DMS53 treated with DMSO at 0.1 percent for 48 hours (cell line): ENCODE measurements around the gene BCHE.
"Not testable (repeated sequence)": the region's sequence is repeated elsewhere in the genome, so short reads cannot be mapped to it uniquely, and the experiment has no call there.

Experiments
- DNase-seq: peaks from one replicate; lab custom pipeline; 2025; ENCODE audit not compliant: unreplicated experiment; lab: John Stamatoyannopoulos, UW

The BCHE gene

DNA sequence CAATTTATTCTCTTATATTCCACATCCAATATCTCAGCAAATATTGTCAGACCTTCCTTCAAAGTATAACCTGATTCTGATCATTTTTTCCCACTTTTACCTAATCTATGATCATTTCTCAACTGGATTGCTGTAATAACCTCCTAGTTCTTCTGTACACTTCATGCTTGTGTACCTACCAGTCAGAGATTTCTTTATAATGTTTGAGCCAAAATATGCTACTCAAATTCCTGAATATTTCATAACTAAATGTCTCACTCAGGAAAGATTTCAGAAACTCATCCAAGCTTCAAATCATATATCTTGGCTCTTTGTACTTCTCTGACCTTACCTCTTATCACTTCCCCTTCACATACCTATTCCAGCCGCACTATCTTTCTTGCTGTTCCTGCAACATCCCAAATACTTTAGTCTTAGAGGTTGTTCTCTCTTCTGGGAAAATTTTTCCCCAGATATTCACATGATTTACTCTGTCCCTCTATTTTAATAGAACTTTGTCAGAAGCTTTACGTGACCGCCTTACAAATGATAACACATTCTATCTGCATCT lies 20.0 kb downstream of the BCHE start:
- DNase-seq: no peak

DNA sequence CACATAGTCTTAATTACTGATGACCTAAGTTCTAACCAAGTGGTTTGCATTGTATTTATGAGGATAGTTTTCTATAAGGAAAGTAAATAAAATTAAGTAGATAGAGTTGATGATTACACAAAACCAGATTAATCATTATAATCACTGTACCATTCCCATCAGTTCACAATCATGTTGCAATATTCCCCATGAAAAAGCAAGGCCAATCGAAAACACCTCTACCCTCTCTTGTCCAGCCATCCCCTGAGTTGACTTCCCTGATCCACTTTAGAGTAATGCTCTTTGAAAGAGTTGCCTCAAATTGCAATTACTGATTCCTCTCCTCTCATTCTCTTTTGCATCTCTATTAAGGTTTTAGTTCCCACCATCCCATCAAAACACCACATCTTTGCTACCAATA lies 21.0 kb downstream of the BCHE start:
- DNase-seq: no peak

DNA sequence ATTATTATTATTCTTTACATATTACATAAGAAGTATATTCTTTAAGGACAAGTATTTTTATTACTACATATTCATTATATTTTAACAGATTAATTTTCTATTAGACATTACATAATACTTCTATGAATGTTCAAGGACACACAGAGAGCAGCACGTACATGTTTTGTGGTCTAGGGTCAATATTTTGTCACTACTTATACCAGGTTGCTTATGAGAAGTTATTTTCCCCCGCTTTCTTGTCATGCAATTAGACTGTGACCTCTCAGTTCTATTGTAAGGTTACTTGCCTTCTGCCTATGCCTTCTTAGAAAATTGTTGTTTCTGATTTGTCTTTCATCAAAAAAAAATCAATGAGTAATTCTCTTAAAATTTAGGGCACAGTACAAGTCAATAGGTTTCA lies 21.5 kb downstream of the BCHE start:
- DNase-seq: no peak

DNA sequence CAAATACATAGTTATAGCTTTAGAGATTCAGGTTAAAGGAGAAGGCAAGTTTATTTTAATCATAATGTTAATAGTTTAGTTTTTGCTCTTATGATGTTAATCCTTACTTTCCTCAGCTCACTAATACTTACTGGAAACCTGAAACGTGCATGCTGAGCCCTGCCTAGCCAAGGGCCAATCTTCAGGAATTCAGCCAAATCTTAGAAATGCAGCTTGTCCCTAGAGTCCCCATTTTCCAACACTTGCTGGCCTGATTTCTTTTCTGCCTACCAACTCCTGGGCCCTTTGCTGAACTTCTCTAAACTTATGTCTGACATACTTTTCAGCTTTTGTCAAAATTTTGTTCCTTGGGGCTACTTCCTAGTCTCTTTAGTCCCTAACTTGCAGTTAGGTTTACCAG lies 22.8 kb downstream of the BCHE start:
- no peak for DNase-seq

DNA sequence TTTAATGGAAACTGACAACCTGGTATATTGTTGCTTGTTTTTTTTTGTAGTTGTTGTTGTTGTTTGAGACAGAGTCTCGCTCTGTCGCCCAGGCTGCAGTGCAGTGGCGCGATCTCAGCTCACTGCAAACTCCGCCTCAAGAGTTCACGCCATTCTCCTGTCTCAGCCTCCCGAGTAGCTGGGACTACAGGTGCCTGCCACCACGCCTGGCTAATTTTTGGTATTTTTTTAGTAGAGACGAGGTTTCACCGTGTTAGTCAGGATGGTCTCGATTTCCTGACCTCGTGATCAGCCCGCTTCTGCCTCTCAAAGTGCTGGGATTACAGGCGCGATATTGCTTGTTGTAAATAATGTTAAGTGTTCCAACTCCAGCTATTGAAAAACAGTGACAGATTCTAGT lies 29.3 kb downstream of the BCHE start:
- DNase-seq: not testable (repeated sequence)

DNA sequence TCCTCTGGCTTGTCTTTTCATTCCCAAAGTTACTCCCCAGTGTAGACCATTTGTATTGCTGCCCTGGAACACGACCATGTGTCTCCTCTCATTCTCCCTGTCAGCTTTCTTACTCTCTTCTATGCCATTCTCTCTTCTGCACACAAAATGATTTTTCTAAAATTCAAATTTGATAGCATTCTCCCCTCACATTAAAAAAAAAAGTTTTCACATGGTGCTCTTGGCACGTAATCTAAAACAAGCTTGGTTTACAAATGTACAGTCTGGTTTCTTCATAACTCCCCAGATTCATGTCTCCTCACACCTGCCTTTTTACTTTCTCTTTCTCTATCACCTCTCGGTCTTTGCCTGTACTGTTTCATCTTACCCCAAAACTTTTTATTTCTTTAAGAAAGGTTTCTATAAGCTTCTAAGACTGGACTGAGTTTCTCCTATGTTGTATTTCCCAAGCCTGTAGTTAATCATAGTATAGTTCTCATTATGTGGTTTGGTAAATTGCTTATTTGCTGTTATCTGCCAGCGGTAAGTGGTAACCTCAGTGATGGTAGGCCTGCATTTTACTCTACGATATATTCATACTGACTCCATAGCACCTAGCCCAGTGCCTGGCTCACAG lies 31.2 kb downstream of the BCHE start:
- peak; percentile 10 for DNase-seq

DNA sequence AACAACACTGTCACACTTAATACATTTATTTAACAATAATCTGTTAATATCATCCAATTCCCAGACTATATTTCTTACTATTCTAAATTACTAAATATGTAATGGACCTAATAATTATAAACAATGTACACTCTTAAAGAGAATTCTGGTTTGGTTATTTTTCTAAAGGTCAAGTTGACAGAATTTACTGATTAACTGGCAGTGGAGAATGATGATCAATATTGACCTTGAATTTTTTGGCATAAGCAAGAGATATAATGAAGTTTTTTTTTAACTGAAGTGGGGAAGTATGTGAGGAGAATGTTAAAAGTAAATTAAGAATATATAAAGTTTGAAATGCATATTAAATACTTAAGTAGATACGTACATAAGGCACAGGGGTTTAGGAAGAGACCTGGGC lies 33.8 kb downstream of the BCHE start:
- no peak for DNase-seq

DNA sequence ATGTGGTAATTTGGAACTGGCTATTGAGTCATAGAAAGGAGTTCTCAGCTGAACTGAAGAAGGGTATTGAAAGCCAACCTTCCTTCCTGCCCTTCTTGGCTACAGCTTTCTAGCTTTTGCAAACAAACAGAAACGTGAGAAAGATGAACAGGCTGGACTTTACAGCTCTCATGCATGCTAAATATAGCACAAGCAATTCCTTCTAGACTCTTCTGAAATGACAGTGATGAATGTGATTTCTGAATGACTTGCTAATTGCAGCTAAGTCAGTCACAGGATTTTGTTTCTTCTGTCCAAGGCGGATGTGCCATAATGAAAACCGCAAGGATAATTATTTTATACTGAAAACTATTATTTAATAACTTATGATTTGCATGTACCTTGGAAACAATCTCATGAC lies 36.3 kb downstream of the BCHE start:
- no peak for DNase-seq

DNA sequence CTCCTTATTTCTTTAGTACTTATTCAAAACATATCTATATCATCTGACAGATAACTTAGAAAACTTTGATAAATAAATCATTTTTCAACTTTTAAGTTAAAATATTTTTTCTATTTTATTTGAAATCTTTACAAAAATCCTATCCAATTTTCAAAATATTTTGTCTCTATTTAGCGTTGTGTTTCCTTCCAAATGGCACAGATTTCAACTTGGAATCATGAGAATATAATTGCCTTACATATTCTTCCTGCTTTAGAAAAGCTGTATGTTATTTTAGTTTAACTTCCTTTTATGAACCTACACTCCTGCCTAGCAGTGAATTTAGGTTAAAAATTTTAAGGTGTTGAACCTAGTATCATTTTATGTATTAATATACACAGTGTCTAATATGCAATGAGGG lies 38.2 kb downstream of the BCHE start:
- DNase-seq: no peak

DNA sequence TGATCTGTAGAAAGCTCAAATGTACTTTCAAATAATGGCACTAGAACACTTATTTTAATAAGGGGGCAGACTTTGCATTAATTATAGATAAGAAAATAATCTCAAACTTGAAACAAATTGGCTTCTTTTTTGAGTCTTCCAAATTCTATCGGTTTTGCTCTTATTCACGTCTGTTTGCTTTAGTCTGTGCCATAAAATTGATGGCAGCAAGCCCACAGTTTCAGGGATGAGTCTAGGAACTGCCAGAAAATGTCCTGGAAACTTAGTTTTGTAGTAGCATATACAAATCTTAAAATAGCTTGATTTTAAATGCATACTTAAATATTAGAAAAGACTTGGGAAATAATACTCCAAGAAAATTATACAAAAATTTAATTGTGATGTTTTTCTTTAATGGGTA lies 39.7 kb downstream of the BCHE start:
- no peak for DNase-seq

DNA sequence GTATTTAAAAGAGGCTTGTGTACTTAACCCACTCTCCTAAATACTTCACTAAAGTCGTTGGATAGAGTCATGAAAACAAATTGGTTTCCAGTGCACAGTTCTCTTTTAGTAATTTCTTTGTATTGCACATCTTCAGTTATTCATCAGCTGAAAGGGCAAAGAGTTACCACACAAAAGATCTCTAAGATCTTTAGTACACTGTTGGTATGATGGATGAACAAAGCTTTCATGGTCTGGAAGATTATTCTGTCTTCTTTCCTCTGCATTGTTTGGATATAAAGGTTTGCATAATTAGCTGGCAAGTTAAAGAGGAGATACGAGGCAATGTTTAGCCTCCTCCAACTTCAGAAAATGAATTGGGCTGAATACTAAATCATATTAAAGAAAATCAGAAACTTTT lies 40.5 kb downstream of the BCHE start:
- DNase-seq: no peak

DNA sequence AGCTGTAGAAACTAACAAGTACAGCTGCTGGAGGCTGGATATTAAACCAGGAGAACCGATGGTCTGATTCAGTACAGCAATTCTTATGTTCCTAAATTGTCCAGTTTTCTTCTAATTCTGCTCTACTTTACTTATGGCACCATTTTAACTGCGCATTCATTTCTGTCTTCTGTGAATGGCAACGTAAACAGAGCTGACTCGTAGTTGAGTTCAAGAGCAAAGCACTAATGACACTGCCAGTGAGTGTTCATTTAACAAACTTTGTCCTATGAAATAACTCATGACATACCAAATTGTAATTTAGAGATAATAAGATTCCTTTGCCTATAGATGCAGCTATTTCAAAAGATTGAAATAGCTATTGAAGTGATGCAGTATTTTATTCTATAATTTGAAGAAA lies 48.7 kb downstream of the BCHE start:
- no peak for DNase-seq

DNA sequence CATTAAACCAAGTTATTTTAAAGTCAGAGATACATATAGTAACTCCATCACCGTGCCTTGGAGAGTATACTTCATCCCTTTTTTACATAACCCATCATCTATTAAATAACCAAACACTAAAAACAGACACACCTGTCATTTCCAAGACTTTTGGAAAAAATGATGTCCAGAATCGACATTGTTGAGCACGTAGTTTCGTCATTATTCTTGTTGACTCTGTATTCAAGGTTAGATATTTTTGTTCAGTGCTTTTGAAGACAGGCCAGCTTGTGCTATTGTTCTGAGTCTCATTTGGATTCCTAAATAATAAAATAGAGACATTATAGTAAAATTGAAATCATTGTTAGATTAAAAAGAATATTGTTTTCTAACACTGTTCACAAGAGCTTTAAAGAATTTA lies 51.2 kb downstream of the BCHE start:
- DNase-seq: no peak

DNA sequence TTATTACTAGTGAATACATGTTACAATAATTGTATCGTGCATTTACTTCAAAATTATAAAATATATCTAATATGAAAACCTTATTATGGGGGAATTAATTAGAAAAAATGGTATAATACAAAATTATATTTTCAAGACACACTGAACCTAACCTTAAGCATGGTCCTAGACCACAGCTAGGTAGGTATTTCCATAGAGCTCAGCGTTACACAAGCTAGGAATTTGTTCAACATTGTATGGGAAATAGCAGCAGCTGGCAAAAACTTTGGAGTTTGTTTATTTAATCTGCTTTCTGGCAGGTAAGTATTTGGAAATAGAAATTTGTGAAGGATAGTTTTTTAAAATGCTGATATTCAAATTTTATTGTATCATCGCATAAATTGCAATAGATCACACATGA lies 52.9 kb downstream of the BCHE start:
- DNase-seq: no peak

DNA sequence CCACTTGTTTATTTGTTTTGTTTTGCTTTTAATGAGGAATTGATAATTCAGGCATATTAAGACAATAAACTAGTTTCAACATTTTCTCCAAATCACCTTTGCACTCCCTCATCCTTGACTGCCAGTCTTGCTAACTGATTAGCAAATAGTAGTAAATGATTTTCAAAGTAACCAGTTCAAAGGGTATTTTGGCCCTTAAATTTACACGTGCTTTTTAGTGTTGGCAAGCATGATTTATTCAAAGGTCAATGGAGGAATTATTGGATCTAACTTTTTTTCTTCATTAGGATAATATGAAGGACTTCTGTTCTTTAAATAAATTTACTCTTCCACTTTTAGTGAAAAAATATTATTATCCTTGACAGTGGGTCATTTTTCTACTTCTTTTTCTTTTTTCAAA lies 53.8 kb downstream of the BCHE start:
- no peak for DNase-seq

DNA sequence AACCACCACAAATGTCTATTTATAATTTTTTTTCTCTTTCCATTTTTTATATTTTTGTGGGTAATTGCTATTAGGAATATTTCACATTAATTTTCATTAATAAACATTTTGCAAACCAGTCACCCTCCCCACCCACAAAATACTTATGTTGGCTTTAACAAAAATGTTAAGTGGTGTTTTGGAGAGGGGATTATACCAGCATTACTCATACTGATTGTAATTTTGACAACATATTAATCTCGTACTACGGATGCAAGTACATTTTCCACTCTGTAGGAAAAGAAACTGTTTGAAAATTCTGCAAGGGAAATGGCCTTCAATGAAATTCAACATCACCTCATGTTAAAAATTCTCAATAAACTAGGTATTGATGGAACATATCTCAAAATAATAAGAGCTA lies 58.3 kb downstream of the BCHE start:
- DNase-seq: no peak

DNA sequence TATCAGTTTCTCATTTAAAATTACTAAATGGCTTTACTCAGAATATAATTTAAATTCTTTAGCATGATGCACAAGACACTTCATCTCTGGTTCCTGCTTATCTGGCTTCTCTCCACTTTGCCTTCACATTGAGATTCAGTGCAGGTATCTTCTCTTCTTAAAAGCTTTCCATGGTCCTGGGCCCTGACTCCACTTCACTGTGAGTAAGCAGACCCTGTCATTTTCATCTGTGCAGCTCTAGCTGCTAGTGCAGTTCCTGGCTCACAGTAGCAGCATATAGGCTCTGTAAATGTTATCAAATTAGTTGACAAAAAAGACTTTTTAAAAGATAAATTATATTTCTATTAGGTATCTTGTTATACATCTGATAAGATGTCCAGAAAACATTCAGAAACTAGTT lies 58.8 kb downstream of the BCHE start:
- no peak for DNase-seq

DNA sequence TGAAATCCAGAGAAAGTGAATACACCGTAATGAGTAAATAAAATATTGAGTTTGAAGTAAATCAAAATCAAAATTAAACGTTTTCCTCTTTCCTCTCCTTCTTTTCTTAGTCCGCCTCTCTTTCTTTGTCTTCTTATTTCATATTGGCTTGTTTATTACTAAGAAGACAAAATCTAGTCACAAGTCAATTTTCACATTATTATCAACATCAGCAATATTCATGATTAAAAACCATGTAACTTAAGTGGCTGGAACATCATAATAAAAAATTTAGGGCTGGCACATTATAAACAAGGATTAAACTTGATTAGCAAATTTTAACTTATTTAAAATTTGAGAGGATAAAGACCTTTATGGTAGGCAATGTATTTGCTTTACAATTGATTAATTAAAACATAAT lies 61.4 kb downstream of the BCHE start:
- no peak for DNase-seq

DNA sequence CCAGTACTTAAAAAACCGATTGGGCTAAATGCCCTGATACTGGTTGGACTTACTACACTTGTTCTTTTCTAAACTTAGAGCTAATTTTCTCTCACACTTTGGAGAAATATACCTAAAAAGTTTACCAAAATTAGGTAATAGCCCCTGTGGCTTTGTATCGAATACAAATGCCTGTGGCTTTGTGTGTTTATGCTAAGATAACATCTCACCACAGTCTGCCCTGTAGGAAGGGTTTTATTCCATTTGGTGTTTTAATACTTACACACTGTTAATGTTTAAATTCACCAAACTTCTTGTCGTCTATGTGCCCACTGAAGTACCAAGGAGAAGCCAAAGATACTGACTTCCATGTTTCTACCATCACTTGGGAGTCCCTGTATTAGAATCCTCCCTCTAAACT lies 66.4 kb downstream of the BCHE start:
- DNase-seq: no peak

DNA sequence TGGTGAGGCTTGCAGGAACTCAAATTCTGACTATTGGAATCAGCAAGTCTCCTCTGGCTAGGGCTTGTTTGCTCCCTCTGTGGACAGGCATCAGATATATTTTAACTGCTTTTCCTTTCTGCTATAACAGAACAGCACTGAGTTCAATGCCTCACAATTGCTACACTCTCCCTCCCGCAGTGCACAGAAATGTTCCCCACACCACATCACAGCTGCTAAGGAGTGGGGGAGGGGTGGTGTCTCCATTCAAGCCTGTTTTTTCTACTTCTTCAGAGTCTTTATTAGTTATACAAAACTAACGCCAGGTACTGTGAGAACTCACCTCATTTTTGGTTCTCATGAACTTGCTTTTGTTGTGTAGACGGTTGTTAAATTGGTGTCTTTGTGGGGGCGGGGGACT lies 68.5 kb downstream of the BCHE start:
- DNase-seq: no peak

DNA sequence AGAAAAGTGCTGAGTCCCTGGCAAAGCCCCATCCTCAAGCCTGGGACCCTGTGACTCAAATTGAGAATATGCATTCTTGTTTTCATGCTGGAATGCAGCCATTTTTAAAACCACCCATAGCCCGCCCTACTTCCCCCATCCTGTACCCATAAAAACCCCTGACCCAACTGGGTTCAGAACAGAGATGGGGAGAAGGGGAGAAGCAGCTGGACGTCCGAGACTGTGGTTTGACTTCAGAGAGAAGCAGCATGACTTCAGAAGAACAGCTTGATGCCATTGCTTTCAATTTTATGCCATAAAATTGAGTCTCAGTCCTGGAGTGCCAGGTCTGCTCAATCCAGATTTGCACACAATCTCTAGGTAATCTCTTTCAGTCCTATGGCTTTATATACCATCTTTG lies 78.2 kb downstream of the BCHE start:
- no peak for DNase-seq

DNA sequence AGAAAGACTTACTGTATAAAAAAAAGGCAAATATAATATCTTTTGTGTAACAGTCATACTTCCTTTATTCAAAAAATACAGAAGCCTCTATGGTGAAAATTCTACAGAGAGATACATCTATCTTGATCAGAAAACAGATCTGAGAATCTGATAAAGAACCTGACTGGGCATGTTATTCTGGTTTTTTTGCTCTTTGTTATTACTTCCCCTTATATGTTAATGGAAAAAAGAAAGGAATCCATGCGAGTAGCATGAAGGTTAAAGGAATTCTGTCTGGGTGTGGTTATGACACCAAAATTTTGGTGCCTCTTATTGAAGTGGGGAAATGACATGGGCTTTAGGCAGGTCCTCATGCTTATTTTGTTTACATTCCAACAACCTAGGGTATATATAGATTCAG lies 81.7 kb downstream of the BCHE start:
- no peak for DNase-seq

DNA sequence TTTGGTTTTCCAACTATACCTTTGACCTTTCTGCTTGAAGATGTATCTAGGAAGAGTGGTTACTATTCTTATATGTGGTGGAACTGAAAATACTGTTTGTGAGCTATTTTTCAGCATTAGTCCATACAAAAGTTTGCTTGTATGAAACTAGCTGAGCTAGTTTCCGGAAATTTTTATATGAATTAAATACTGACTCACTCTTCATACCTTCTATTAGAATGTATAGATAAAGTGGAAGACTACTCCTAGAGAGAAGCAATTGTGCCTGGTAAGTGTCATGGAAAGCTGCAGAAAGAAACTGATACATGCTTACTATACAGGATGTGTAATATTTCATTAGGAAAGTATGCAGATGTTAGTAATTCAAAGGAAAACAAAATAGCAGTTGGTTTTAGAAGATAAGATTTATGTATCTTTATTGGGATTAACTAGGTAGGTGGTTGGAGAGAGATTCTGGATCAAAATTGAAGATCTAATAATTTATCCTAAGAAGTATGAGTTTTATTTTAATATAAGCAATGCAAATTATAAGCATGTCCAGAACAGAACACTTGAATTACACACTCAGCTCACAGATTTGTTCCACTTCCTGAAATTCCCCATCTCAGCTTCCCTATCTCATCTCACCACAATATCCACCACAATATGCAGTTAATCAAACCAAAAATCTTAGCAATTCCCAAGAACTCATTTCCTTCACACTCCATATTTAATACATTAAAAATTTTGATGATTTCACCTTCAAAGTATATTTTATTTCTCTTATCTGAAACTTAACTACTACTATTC lies 82.8 kb downstream of the BCHE start:
- no peak for DNase-seq
